DMS114 treated with DMSO at 0.1 percent for 48 hours (cell line): ENCODE measurements around the gene MAML1.

Experiments used
- DNase-seq: peaks from one replicate; lab custom pipeline; 2025; ENCODE audit not compliant: unreplicated experiment; lab: John Stamatoyannopoulos, UW

The MAML1 gene

DNA sequence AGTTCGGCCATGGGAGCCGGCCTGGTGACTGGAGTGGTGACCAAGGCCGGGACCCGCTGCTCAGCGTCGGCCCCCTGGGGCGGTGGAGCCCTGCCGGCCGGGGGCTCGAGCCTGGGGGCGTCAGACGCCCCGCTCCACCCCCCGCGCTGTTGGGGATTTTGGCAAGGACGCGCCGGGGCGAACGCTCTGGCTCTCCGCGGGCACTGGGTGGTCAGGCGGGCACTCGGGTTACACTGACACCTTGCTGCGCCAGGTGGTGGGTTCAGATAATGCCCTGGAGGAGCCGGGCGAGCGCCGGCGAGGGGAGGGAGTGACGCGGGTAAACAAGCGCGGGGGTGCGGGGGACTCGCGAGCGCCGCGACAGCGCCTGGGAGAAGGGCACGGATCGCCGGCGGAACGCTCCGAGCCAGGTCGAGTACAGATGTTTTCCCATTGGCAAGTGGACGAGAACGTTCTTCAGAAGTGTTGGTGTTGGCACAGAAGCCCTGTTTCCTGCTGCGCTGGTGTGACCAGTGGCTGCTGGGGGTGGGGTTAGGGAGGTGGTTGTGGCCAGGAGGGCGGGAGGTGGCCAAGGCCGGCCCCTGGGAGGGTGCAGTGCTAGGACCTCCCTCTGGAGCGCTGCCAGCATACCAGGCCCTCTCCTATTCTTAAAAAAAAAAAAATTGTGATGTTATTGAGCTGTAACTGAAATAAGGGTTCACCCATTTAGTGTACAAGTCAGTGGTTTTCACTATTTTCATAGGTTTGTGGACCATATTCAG, 88.9 kb downstream of the MAML1 start:
- peak; percentile 69 for DNase-seq

DNA sequence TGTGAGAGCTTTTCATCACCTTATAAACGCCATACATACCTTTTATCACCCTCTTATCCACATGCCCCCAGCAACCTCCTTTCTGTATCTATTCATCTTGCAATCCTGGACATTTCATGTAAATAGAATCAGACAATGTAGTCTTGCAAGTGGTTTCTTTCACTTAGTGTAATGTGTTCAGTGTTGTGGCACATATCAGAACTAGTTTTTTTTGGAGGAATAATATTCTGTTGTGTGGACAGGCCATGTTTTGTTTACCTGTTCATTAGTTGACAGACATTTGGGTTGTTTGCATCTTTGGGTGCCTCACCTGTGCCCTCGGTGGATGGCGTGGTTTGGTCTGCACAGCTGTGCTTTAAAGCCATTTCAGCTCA, 89.4 kb downstream of the MAML1 start:
- DNase-seq = no peak

DNA sequence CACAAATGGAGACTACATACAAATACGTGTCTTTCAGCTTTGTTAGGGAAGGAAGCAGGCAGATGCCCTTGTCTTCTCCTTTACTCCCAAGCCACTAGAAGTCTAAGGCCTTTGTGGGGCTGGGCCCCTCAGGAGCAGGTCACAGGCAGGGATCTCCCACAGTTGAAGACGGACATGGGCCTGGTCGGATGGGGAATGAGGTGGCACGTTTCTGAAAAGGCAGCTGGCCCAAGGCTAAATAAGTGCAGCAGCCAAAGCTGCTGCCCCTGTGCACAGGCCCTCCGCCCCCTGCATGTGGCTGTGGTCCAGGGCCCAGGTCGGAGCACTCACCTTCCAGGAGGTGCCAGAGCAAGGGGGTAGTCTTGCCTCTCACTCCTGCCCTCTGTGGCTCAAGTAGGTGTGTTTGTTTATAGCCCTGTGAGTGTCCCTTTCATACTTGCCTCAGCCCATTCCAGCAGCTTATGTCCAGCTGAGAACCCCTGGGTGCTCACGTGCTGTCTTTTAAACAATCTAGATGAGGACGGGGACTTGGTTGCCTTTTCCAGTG, 89.9 kb downstream of the MAML1 start:
- DNase-seq = no peak

DNA sequence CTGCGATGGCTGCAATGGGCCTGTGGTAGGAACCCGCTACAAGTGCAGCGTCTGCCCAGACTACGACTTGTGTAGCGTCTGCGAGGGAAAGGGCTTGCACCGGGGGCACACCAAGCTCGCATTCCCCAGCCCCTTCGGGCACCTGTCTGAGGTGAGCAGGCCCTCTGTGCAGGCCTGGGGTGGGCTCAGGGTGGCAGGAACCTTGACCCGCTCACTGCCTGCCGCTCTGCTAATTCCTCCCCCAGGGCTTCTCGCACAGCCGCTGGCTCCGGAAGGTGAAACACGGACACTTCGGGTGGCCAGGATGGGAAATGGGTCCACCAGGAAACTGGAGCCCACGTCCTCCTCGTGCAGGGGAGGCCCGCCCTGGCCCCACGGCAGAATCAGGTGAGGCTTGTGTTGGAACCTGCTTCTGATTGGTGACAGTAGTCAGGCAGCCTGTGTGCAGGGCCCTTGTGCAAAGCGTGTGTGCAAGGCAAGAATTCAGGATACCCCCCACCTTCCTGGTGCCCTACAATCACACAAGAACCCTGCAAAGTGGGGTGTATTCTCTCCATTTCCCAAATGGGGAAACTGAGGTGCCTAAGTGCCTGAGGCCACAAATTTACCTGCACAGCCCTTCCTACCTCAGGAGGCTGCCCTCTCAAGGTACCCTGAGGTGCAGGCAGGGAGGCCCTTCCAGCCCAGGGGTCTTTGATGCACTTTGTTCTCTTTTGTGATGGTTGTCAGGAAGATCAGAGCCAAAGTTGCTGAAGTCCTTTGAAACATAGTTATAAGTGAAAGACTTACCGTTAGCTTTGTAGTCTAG, 91.5 kb downstream of the MAML1 start:
- no peak for DNase-seq

DNA sequence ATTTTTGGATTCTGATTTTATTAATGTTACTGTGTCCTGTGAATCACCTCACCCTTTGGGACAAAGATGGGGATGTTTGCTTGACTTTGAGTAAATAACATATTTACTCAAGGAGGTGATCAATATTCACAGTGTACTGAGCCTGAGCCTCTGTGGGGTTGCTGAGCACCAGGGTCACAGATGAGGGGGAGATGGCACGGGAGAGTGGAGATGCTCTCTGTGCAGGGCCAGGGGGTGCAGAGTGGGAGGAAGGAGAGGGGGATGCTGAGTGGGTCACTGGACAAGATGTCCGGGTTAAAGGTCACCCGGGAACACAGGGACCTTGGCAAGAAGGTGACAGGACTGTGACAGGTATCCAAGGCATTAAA, 92.1 kb downstream of the MAML1 start:
- no peak for DNase-seq

DNA sequence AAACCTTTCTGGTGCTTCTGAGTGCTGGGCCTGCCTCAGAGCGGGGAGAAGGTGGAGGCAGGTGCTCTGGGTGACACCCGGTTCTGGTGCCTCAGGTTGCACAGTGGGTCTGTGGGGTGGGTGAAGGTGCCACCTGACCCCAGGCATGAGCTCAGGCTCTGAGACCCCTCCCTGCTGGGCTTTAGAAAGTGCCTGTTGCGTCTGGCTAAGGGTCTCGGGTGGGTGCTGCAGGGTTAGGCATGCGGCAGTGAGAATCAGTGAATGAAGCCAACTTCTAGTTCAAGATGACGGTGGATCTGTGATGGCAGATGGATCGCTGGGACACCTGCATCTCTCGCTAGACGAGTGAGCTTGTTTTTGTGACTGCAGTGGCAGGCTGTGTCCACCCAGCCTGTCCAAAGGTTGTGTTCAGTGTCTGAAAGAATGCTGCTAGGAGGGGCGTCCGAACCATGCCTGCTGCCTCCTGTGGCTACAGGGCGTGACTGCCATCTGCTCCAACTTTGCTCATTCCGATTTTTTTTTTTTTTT, 93.1 kb downstream of the MAML1 start:
- DNase-seq = no peak
